B cell (primary cell): ENCODE data around the gene ADORA2B.

Experiments used
- CTCF ChIP-seq: fragments of 200-600 bp; IDR thresholded peaks from one replicate; pipeline ENCODE4 v1.8.0; 2022; ENCODE audit warnings: antibody characterized with exemption, mild to moderate bottlenecking
- EZH2 ChIP-seq: IDR thresholded peaks from 2 replicates; pipeline ENCODE4 v1.6.1; 2012; ENCODE audit warnings: borderline replicate concordance, low read depth, mild to moderate bottlenecking, moderate library complexity, low read length; ENCODE audit not compliant: insufficient read depth, poor library complexity, severe bottlenecking

GRCh38 chr17:15951368-15952047, 6.6 kb downstream of the ADORA2B start:
- TF ChIP-seq CTCF, result no peak
- TF ChIP-seq EZH2, result no peak
